ENCODE data around the gene KCNT2. TPM values are rescaled to one million over a fixed set of nuclear protein-coding genes. Genes with fewer than 3 reads are reported as not detected.

KCNT2 gene
- total RNA-seq, 5 donors from 2014 or later (not counting 1 experiment from before 2014, with no cell fraction given) = 0.07 TPM; not detected in 4

- H3K27ac ChIP-seq (ENCODE audit: low read length) = no peak overlapping the region
- H3K36me3 Mint-ChIP-seq = no peaks in the 10 kb centered on the region
- no peak overlapping the region for H3K4me3 ChIP-seq (ENCODE audit: control insufficient read depth in 1 of 2, extremely low read depth in 1 of 2, low read length in 1 of 2)
- H3K4me1 ChIP-seq (ENCODE audit: control insufficient read depth in 1 of 2, extremely low read depth in 1 of 2, insufficient read depth in 2 of 2, low read length in 2 of 2) = no peaks in the 10 kb centered on the region
- H3K9me3 Mint-ChIP-seq = peaks cover 0 to 4% (median 0%) of the 10 kb centered on the region in 3 donors
- H3K27ac Mint-ChIP-seq = no peak overlapping the region
- WGBS (ENCODE audit: insufficient coverage) = no CpG with 5 or more reads among the region's 1 CpG
- no peaks in the 10 kb centered on the region for H3K9me3 ChIP-seq
- DNase-seq = no peak
- no peaks in the 10 kb centered on the region for H3K27me3 ChIP-seq (replicated peaks in 1 of 2; ENCODE audit: control insufficient read depth in 2 of 2, extremely low read depth in 1 of 2, insufficient read depth in 2 of 2, low read length in 1 of 2)
- ChIA-PET CTCF (interaction anchor here in 1 of 2 donors (0.6 kb wide), 1 partner anchor 221 kb away, joined by 4 read pairs; no protein-coding TSS in a partner anchor), POLR2A (interaction anchor here in 1 of 2 donors (0.6 kb wide), 1 partner anchor 376 kb away, joined by 3 read pairs; no protein-coding TSS in a partner anchor)
- H3K27me3 Mint-ChIP-seq = no peaks in the 10 kb centered on the region
- H3K36me3 ChIP-seq (ENCODE audit: control insufficient read depth in 2 of 2, extremely low read depth in 1 of 2, insufficient read depth in 1 of 2, low read length in 1 of 2) = no peaks in the 10 kb centered on the region
- H3K4me1 Mint-ChIP-seq = no peaks in the 10 kb centered on the region
- no peak for ATAC-seq (replicated peaks in 1 of 4)
- no peak overlapping the region for H3K4me3 Mint-ChIP-seq
Observed at GRCh38 chr1:196440711-196441110, 167.5 kb downstream of the KCNT2 start.

GRCh38 chr1:196438329-196438728 is 169.9 kb downstream of the KCNT2 start:
- Mint-ChIP-seq H3K36me3 (no peaks in the 10 kb centered on the region), H3K27ac (no peak overlapping the region), H3K27me3 (no peaks in the 10 kb centered on the region), H3K9me3 (peaks cover 0 to 4% (median 0%) of the 10 kb centered on the region in 3 donors), H3K4me3 (no peak overlapping the region), H3K4me1 (no peaks in the 10 kb centered on the region)
- Histone ChIP-seq H3K27ac (ENCODE audit: low read length) (no peak overlapping the region), H3K4me1 (ENCODE audit: control insufficient read depth in 1 of 2, extremely low read depth in 1 of 2, insufficient read depth in 2 of 2, low read length in 2 of 2) (no peaks in the 10 kb centered on the region), H3K36me3 (ENCODE audit: control insufficient read depth in 2 of 2, extremely low read depth in 1 of 2, insufficient read depth in 1 of 2, low read length in 1 of 2) (no peaks in the 10 kb centered on the region), H3K27me3 (replicated peaks in 1 of 2; ENCODE audit: control insufficient read depth in 2 of 2, extremely low read depth in 1 of 2, insufficient read depth in 2 of 2, low read length in 1 of 2) (no peaks in the 10 kb centered on the region), H3K4me3 (ENCODE audit: control insufficient read depth in 1 of 2, extremely low read depth in 1 of 2, low read length in 1 of 2) (no peak overlapping the region), H3K9me3 (no peaks in the 10 kb centered on the region)
- ChIA-PET CTCF (no interaction called here), POLR2A (no interaction called here)
- no peak for DNase-seq
- no peak for ATAC-seq (replicated peaks in 1 of 4)
- 50% methylated on average over 1 of the region's 2 CpGs for WGBS (ENCODE audit: insufficient coverage)

GRCh38 chr1:196437671-196438070 is 170.6 kb downstream of the KCNT2 start:
- CTCF ChIA-PET = no interaction called here
- no peak overlapping the region for H3K4me3 Mint-ChIP-seq

GRCh38 chr1:196433000-196433399 is 175.2 kb downstream of the KCNT2 start:
- H3K27ac Mint-ChIP-seq = no peak overlapping the region
- no peaks in the 10 kb centered on the region for H3K4me1 Mint-ChIP-seq
- CTCF ChIA-PET = no interaction called here

More at GRCh38 chr1:196437671-196438070, 170.6 kb downstream of the KCNT2 start:
- Histone ChIP-seq H3K4me3 (ENCODE audit: control insufficient read depth in 1 of 2, extremely low read depth in 1 of 2, low read length in 1 of 2) (no peak overlapping the region), H3K27me3 (replicated peaks in 1 of 2; ENCODE audit: control insufficient read depth in 2 of 2, extremely low read depth in 1 of 2, insufficient read depth in 2 of 2, low read length in 1 of 2) (no peaks in the 10 kb centered on the region), H3K36me3 (ENCODE audit: control insufficient read depth in 2 of 2, extremely low read depth in 1 of 2, insufficient read depth in 1 of 2, low read length in 1 of 2) (no peaks in the 10 kb centered on the region), H3K27ac (ENCODE audit: low read length) (no peak overlapping the region), H3K9me3 (no peaks in the 10 kb centered on the region), H3K4me1 (ENCODE audit: control insufficient read depth in 1 of 2, extremely low read depth in 1 of 2, insufficient read depth in 2 of 2, low read length in 2 of 2) (no peaks in the 10 kb centered on the region)
- POLR2A ChIA-PET = no interaction called here
- DNase-seq (no peak), ATAC-seq (replicated peaks in 1 of 4) (no peak)
- Mint-ChIP-seq H3K9me3 (peaks cover 0 to 4% (median 0%) of the 10 kb centered on the region in 3 donors), H3K27ac (no peak overlapping the region), H3K36me3 (no peaks in the 10 kb centered on the region), H3K4me1 (no peaks in the 10 kb centered on the region), H3K27me3 (no peaks in the 10 kb centered on the region)

DNA sequence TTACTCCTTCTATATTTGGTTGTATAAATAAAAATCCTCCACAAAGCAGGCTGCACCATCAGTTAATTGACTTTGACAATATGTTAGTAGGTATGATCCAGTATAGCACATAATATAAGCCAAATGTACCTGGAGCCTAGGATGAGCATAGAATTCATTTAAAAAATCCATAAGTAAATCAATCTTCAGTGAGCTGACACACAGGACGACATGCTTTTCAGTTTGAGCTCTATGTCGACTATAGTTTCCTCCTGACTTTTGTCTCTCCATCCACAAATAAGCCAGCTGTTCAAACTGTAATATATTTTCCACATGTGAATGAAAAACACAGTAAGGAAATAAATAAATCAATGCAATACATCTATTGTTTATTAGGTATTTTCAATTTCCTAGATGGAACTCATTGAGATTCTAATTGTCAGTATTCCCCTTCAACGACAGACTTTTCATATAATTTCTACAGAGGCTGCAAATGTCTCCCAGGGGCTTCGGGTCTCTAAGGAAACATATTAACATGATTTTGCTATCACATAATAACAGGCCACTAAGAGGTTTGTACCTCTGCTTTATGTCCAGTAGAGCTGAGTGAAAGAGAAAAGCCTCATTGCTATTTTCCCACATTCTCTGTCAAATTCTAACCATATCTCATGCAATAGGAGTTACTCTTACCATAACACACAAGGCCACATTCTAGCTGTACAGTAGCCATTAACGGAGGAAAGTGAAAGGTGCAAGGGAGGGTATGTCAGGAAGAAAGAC is 180.1 kb downstream of the KCNT2 start:
- Histone ChIP-seq H3K9me3 (no peaks in the 10 kb centered on the region), H3K27me3 (replicated peaks in 1 of 2; ENCODE audit: control insufficient read depth in 2 of 2, extremely low read depth in 1 of 2, insufficient read depth in 2 of 2, low read length in 1 of 2) (no peaks in the 10 kb centered on the region), H3K27ac (ENCODE audit: low read length) (no peak overlapping the region), H3K36me3 (ENCODE audit: control insufficient read depth in 2 of 2, extremely low read depth in 1 of 2, insufficient read depth in 1 of 2, low read length in 1 of 2) (no peaks in the 10 kb centered on the region), H3K4me1 (ENCODE audit: control insufficient read depth in 1 of 2, extremely low read depth in 1 of 2, insufficient read depth in 2 of 2, low read length in 2 of 2) (no peaks in the 10 kb centered on the region), H3K4me3 (ENCODE audit: control insufficient read depth in 1 of 2, extremely low read depth in 1 of 2, low read length in 1 of 2) (no peak overlapping the region)
- no peaks in the 10 kb centered on the region for H3K27me3 Mint-ChIP-seq
- CTCF ChIA-PET = no interaction called here
- no peak overlapping the region for H3K27ac Mint-ChIP-seq
- H3K4me1 Mint-ChIP-seq = no peaks in the 10 kb centered on the region
- H3K4me3 Mint-ChIP-seq = no peak overlapping the region
- ATAC-seq (replicated peaks in 1 of 4) = no peak
- H3K36me3 Mint-ChIP-seq = no peaks in the 10 kb centered on the region
- WGBS (ENCODE audit: insufficient coverage) = no CpG with 5 or more reads among the region's 5 CpGs
- H3K9me3 Mint-ChIP-seq = no peaks in the 10 kb centered on the region
- DNase-seq = no peak
- POLR2A ChIA-PET = no interaction called here

More at GRCh38 chr1:196433000-196433399, 175.2 kb downstream of the KCNT2 start:
- H3K4me3 ChIP-seq (ENCODE audit: control insufficient read depth in 1 of 2, extremely low read depth in 1 of 2, low read length in 1 of 2) = no peak overlapping the region
- no peaks in the 10 kb centered on the region for H3K9me3 ChIP-seq
- no peak overlapping the region for H3K4me3 Mint-ChIP-seq
- H3K27me3 Mint-ChIP-seq = no peaks in the 10 kb centered on the region
- H3K27me3 ChIP-seq (replicated peaks in 1 of 2; ENCODE audit: control insufficient read depth in 2 of 2, extremely low read depth in 1 of 2, insufficient read depth in 2 of 2, low read length in 1 of 2) = no peaks in the 10 kb centered on the region
- ATAC-seq (replicated peaks in 1 of 4) = no peak
- H3K4me1 ChIP-seq (ENCODE audit: control insufficient read depth in 1 of 2, extremely low read depth in 1 of 2, insufficient read depth in 2 of 2, low read length in 2 of 2) = no peaks in the 10 kb centered on the region
- H3K36me3 ChIP-seq (ENCODE audit: control insufficient read depth in 2 of 2, extremely low read depth in 1 of 2, insufficient read depth in 1 of 2, low read length in 1 of 2) = no peaks in the 10 kb centered on the region
- no peak overlapping the region for H3K27ac ChIP-seq (ENCODE audit: low read length)
- H3K9me3 Mint-ChIP-seq = no peaks in the 10 kb centered on the region
- no peak for DNase-seq
- no peaks in the 10 kb centered on the region for H3K36me3 Mint-ChIP-seq
- POLR2A ChIA-PET = no interaction called here

GRCh38 chr1:196425513-196425912 is 182.7 kb downstream of the KCNT2 start:
- Mint-ChIP-seq H3K36me3 (no peaks in the 10 kb centered on the region), H3K27ac (no peak overlapping the region), H3K4me1 (no peaks in the 10 kb centered on the region), H3K4me3 (no peak overlapping the region), H3K27me3 (no peaks in the 10 kb centered on the region), H3K9me3 (no peaks in the 10 kb centered on the region)
- POLR2A ChIA-PET = no interaction called here
- CTCF ChIA-PET = no interaction called here
- no CpG with 5 or more reads among the region's 1 CpG for WGBS (ENCODE audit: insufficient coverage)
- no peaks in the 10 kb centered on the region for H3K4me1 ChIP-seq (ENCODE audit: control insufficient read depth in 1 of 2, extremely low read depth in 1 of 2, insufficient read depth in 2 of 2, low read length in 2 of 2)
- no peaks in the 10 kb centered on the region for H3K27me3 ChIP-seq (replicated peaks in 1 of 2; ENCODE audit: control insufficient read depth in 2 of 2, extremely low read depth in 1 of 2, insufficient read depth in 2 of 2, low read length in 1 of 2)
- no peaks in the 10 kb centered on the region for H3K36me3 ChIP-seq (ENCODE audit: control insufficient read depth in 2 of 2, extremely low read depth in 1 of 2, insufficient read depth in 1 of 2, low read length in 1 of 2)
- no peak overlapping the region for H3K27ac ChIP-seq (ENCODE audit: low read length)
- DNase-seq (no peak), ATAC-seq (replicated peaks in 1 of 4) (no peak)
- H3K9me3 ChIP-seq = no peaks in the 10 kb centered on the region
- H3K4me3 ChIP-seq (ENCODE audit: control insufficient read depth in 1 of 2, extremely low read depth in 1 of 2, low read length in 1 of 2) = no peak overlapping the region

- H3K4me1 ChIP-seq (ENCODE audit: control insufficient read depth in 1 of 2, extremely low read depth in 1 of 2, insufficient read depth in 2 of 2, low read length in 2 of 2) = no peaks in the 10 kb centered on the region
- no peak for ATAC-seq (replicated peaks in 1 of 4)
- Mint-ChIP-seq H3K27me3 (no peaks in the 10 kb centered on the region), H3K9me3 (no peaks in the 10 kb centered on the region), H3K4me3 (no peak overlapping the region), H3K4me1 (no peaks in the 10 kb centered on the region), H3K36me3 (no peaks in the 10 kb centered on the region), H3K27ac (no peak overlapping the region)
- no peaks in the 10 kb centered on the region for H3K27me3 ChIP-seq (replicated peaks in 1 of 2; ENCODE audit: control insufficient read depth in 2 of 2, extremely low read depth in 1 of 2, insufficient read depth in 2 of 2, low read length in 1 of 2)
- POLR2A ChIA-PET = no interaction called here
- no peak overlapping the region for H3K27ac ChIP-seq (ENCODE audit: low read length)
- no peaks in the 10 kb centered on the region for H3K9me3 ChIP-seq
- DNase-seq = no peak
- CTCF ChIA-PET = no interaction called here
- H3K36me3 ChIP-seq (ENCODE audit: control insufficient read depth in 2 of 2, extremely low read depth in 1 of 2, insufficient read depth in 1 of 2, low read length in 1 of 2) = no peaks in the 10 kb centered on the region
- H3K4me3 ChIP-seq (ENCODE audit: control insufficient read depth in 1 of 2, extremely low read depth in 1 of 2, low read length in 1 of 2) = no peak overlapping the region
Observed at GRCh38 chr1:196423612-196424011, 184.6 kb downstream of the KCNT2 start.

All from T-cell (primary cell).